ENCODE data around the gene PRSS2. TPM values are rescaled to one million over a fixed set of nuclear protein-coding genes. Genes with fewer than 3 reads are reported as not detected.
A peak's percentile ranks its signal among the peaks of the same experiment; 100 is the strongest.
"Not testable (repeated sequence)": the region's sequence is repeated elsewhere in the genome, so short reads cannot be mapped to it uniquely, and the experiment has no call there.

The PRSS2 gene
- total RNA-seq, 1 donor from 2014 or later: not detected

DNA sequence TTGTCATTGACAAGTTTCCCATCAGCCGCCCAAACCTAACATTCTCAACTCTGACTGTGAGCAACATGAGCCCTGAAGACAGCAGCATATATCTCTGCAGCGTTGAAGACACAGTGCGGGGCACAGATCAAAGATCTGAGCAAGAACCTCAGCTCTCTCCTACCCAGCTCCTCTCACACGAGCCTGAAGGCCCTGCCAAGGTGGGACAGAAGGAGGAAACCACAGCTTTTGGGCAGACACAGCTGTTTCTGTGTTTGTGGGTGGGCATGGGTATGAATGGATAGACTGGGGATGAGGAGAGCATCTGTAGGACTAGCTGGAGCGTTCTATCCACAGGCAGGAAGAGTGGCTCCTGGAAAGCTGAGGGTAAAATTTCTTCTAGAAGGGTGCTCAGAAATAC, 30.0 kb upstream of the PRSS2 start:
- H3K36me3 ChIP-seq: no peaks in the 10 kb centered on the region
- H3K4me1 ChIP-seq: no peaks in the 10 kb centered on the region
- intact Hi-C loops (cut with DNase I): no loop called here
- DNase-seq: no peak
- H3K27me3 ChIP-seq (ENCODE audit: low read depth): no peaks in the 10 kb centered on the region
- H3K9me3 ChIP-seq: no peaks in the 10 kb centered on the region
- H3K4me3 ChIP-seq: no peak overlapping the region
- no peak for ATAC-seq
- TF ChIP-seq, protein P1, sequence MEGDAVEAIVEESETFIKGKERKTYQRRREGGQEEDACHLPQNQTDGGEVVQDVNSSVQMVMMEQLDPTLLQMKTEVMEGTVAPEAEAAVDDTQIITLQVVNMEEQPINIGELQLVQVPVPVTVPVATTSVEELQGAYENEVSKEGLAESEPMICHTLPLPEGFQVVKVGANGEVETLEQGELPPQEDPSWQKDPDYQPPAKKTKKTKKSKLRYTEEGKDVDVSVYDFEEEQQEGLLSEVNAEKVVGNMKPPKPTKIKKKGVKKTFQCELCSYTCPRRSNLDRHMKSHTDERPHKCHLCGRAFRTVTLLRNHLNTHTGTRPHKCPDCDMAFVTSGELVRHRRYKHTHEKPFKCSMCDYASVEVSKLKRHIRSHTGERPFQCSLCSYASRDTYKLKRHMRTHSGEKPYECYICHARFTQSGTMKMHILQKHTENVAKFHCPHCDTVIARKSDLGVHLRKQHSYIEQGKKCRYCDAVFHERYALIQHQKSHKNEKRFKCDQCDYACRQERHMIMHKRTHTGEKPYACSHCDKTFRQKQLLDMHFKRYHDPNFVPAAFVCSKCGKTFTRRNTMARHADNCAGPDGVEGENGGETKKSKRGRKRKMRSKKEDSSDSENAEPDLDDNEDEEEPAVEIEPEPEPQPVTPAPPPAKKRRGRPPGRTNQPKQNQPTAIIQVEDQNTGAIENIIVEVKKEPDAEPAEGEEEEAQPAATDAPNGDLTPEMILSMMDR (IDR thresholded peaks at IDR 0.05): no peak
- H3K27ac ChIP-seq: no peak overlapping the region

GRCh38 chr7:142741932-142742331, 28.8 kb upstream of the PRSS2 start:
- DNase-seq; H3K36me3 ChIP-seq; H3K27me3 ChIP-seq (ENCODE audit: low read depth); intact Hi-C loops (cut with DNase I); H3K4me3 ChIP-seq; H3K27ac ChIP-seq; H3K4me1 ChIP-seq; ATAC-seq; H3K9me3 ChIP-seq: not testable (repeated sequence)

DNA sequence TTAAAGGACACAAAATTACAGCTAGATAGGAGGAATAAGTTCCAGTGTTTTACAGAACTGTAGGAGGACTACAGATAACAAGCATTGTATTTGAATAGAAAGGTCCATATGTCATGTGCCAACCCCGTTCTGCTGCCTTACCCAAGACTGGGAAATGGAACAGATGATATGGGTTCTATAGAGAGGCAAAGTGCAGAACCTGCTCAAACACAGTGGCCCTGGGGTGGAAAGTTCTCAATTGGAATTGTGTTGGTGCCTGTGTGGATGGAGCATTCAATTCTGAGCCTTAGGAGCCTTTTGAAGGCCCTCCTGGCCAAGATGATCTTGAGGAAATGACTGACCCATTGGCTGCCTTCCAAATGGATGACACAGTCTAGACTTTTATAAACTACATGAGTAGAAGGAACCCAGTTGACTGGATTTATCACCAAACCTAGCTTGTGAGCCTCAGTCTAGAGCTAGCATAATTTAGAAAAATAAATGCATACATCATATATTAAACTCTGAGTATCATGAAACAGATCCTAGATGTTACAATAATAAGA, 25.6 kb upstream of the PRSS2 start:
- H3K36me3 ChIP-seq: no peaks in the 10 kb centered on the region
- TF ChIP-seq, protein P1 (IDR thresholded peaks at IDR 0.05): no peak
- ATAC-seq (no peak), DNase-seq (no peak)
- H3K4me3 ChIP-seq: no peak overlapping the region
- intact Hi-C loops (cut with DNase I): no loop called here
- H3K27ac ChIP-seq: no peak overlapping the region
- no peaks in the 10 kb centered on the region for H3K27me3 ChIP-seq (ENCODE audit: low read depth)
- H3K9me3 ChIP-seq: no peaks in the 10 kb centered on the region
- H3K4me1 ChIP-seq: no peaks in the 10 kb centered on the region

GRCh38 chr7:142745745-142746144, 25.0 kb upstream of the PRSS2 start:
- DNase-seq (no peak), ATAC-seq (no peak)
- no peaks in the 10 kb centered on the region for H3K27me3 ChIP-seq (ENCODE audit: low read depth)
- H3K27ac ChIP-seq: no peak overlapping the region
- H3K4me3 ChIP-seq: no peak overlapping the region
- no peaks in the 10 kb centered on the region for H3K9me3 ChIP-seq
- no peaks in the 10 kb centered on the region for H3K4me1 ChIP-seq
- H3K36me3 ChIP-seq: no peaks in the 10 kb centered on the region
- intact Hi-C loops (cut with DNase I): no loop called here
- TF ChIP-seq, protein P1 (IDR thresholded peaks at IDR 0.05): no peak

DNA sequence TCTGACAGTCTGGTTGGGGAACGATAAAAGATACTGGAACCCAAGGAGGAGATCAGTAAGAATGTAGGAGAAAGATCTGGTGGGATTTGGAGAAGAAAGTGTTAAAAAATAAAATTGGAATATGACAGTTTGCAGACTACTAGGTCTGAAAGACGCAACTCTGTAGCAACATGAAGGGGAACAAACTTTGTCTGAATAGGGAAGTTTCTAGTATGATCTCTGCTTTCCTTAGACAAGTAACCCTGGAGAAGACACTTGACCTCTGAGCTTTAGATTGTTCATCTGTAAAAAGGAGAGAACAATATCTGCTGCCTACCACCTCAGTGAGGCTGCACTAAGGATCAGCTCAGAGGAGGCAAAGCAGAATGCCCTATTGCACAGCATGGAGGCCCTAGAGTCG, 24.5 kb upstream of the PRSS2 start:
- no peak for DNase-seq
- intact Hi-C loops (cut with DNase I): no loop called here

DNA sequence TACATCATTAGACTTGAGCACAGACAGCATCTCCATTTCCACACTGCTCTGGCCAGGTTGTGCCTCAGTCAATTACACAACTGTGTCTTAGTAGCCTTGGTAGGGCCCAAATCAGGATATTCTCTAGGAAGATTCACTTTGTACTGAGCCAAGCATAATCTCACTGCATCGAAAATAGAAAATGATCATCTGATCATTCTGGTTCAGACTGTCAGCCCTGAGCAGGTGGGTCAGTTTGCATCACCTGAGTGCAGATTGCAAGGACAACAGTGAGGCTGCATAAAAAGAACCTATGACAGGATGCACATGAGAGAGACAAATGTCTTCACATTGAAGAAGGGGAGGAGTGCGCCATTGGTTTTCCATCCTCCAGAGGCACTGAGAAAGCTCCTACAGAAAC, 22.4 kb upstream of the PRSS2 start:
- intact Hi-C loops (cut with DNase I): not testable (repeated sequence)

More for the DNA sequence above, 24.5 kb upstream of the PRSS2 start:
- Histone ChIP-seq H3K27ac (no peak overlapping the region), H3K27me3 (ENCODE audit: low read depth) (no peaks in the 10 kb centered on the region), H3K4me1 (no peaks in the 10 kb centered on the region), H3K9me3 (no peaks in the 10 kb centered on the region), H3K36me3 (no peaks in the 10 kb centered on the region), H3K4me3 (no peak overlapping the region)
- TF ChIP-seq, protein P1 (IDR thresholded peaks at IDR 0.05): no peak
- ATAC-seq: peak in 1 of 2 donors; percentile 60

More for the DNA sequence above, 22.4 kb upstream of the PRSS2 start:
- not testable (repeated sequence) for H3K4me3 ChIP-seq; H3K27ac ChIP-seq; H3K27me3 ChIP-seq (ENCODE audit: low read depth); DNase-seq; ATAC-seq; H3K36me3 ChIP-seq; H3K4me1 ChIP-seq; H3K9me3 ChIP-seq

Measured in lower lobe of right lung (tissue), 2 donors.